ENCODE data around the gene PRDM12. TPM values are rescaled to one million over a fixed set of nuclear protein-coding genes. Genes with fewer than 3 reads are reported as not detected.

The PRDM12 gene
- 0.22 TPM for polyA plus RNA-seq (2013, experiment 1 of 2)
- 0.15 TPM for polyA plus RNA-seq (2013, experiment 2 of 2)

- Histone ChIP-seq H2AFZ (ENCODE audit: low read length) (peak within 1 kb of the TSS; percentile 75), H2AK5ac (ENCODE audit: low read depth, low read length) (peak within 1 kb of the TSS; percentile 94), H3K9ac (ENCODE audit: low read depth, low read length, poor library complexity) (peak within 1 kb of the TSS; percentile 77), H3K4me3 (ENCODE audit: low read length in 2 of 2) (peak within 1 kb of the TSS in 1 of 2 donors; percentile 50), H3K79me1 (ENCODE audit: low read depth, low read length) (no peaks in the 10 kb centered on the region), H3K18ac (ENCODE audit: low read length) (peak within 1 kb of the TSS; percentile 27), H3K27me3 (ENCODE audit: control insufficient read depth in 3 of 3, insufficient read depth in 3 of 3, low read depth in 1 of 3, low read length in 3 of 3) (peaks cover 66 to 95% (median 94%) of the 10 kb centered on the region in 3 experiments), H3K23ac (ENCODE audit: low read depth, low read length, poor library complexity) (peak within 1 kb of the TSS; percentile 85), H3K14ac (ENCODE audit: low read length) (peak within 1 kb of the TSS; percentile 8), H3K4ac (ENCODE audit: low read length) (peak within 1 kb of the TSS; percentile 93), H2BK5ac (ENCODE audit: low read length) (peak within 1 kb of the TSS; percentile 82), H3K36me3 (replicated peaks in 1 of 2; ENCODE audit: control insufficient read depth in 2 of 2, insufficient read depth in 2 of 2, low read length in 2 of 2) (no peaks in the 10 kb centered on the region), H2BK15ac (ENCODE audit: low read length) (peak within 1 kb of the TSS; percentile 79), H2BK12ac (ENCODE audit: low read length) (peak within 1 kb of the TSS; percentile 84), H2BK120ac (ENCODE audit: low read depth, low read length) (peak within 1 kb of the TSS; percentile 87), H3K4me1 (ENCODE audit: control insufficient read depth in 2 of 2, insufficient read depth in 1 of 2, low read depth in 1 of 2, low read length in 2 of 2) (peaks cover 7 to 24% of the 10 kb centered on the region in 2 donors), H3K9me3 (replicated peaks in 1 of 2; ENCODE audit: control insufficient read depth in 2 of 2, insufficient read depth in 1 of 2, low read depth in 1 of 2, low read length in 2 of 2) (peaks cover 0 to 2% of the 10 kb centered on the region in 2 donors), H4K8ac (ENCODE audit: low read depth, low read length) (peak within 1 kb of the TSS; percentile 17), H3K4me2 (ENCODE audit: insufficient read depth, low read length, poor library complexity, severe bottlenecking) (peak within 1 kb of the TSS; percentile 45), H3K27ac (replicated peaks; ENCODE audit: low read length) (no peak within 1 kb of the TSS), H4K91ac (ENCODE audit: low read depth, low read length, poor library complexity) (peak within 1 kb of the TSS; percentile 64)
- peak; percentile 17 for DNase-seq (ENCODE audit: low spot score)
- WGBS, 2 donors (ENCODE audit: extremely low coverage in 2 of 2, insufficient read length in 2 of 2, insufficient replicate concordance in 1 of 2): no CpG with 5 or more reads among the region's 76 CpGs
Measured at GRCh38 chr9:130664251-130665028, at the start of gene PRDM12. PRDM12 (plus strand) TSS chr9:130664594; CDS start chr9:130664654, 60 bp downstream.

GRCh38 chr9:130616451-130616850, 47.9 kb upstream of the PRDM12 start:
- Histone ChIP-seq H2BK120ac (ENCODE audit: low read depth, low read length) (no peak overlapping the region), H2AFZ (ENCODE audit: low read length) (no peak overlapping the region), H2AK5ac (ENCODE audit: low read depth, low read length) (no peak overlapping the region), H3K9ac (ENCODE audit: low read depth, low read length, poor library complexity) (no peak overlapping the region), H3K4me3 (ENCODE audit: low read length in 2 of 2) (no peak overlapping the region), H3K27me3 (ENCODE audit: control insufficient read depth in 3 of 3, insufficient read depth in 3 of 3, low read depth in 1 of 3, low read length in 3 of 3) (no peaks in the 10 kb centered on the region), H3K4me1 (ENCODE audit: control insufficient read depth in 2 of 2, insufficient read depth in 1 of 2, low read depth in 1 of 2, low read length in 2 of 2) (no peaks in the 10 kb centered on the region), H3K36me3 (replicated peaks in 1 of 2; ENCODE audit: control insufficient read depth in 2 of 2, insufficient read depth in 2 of 2, low read length in 2 of 2) (peaks cover 50 to 99% of the 10 kb centered on the region in 2 donors), H4K91ac (ENCODE audit: low read depth, low read length, poor library complexity) (no peak overlapping the region), H3K27ac (replicated peaks; ENCODE audit: low read length) (no peak overlapping the region), H3K4ac (ENCODE audit: low read length) (no peak overlapping the region), H3K79me1 (ENCODE audit: low read depth, low read length) (no peaks in the 10 kb centered on the region), H3K9me3 (replicated peaks in 1 of 2; ENCODE audit: control insufficient read depth in 2 of 2, insufficient read depth in 1 of 2, low read depth in 1 of 2, low read length in 2 of 2) (no peaks in the 10 kb centered on the region), H2BK5ac (ENCODE audit: low read length) (no peak overlapping the region), H3K14ac (ENCODE audit: low read length) (no peak overlapping the region), H2BK12ac (ENCODE audit: low read length) (no peak overlapping the region), H3K4me2 (ENCODE audit: insufficient read depth, low read length, poor library complexity, severe bottlenecking) (no peak overlapping the region), H4K8ac (ENCODE audit: low read depth, low read length) (no peak overlapping the region), H3K23ac (ENCODE audit: low read depth, low read length, poor library complexity) (no peak overlapping the region), H2BK15ac (ENCODE audit: low read length) (no peak overlapping the region), H3K18ac (ENCODE audit: low read length) (no peak overlapping the region)
- DNase-seq (ENCODE audit: low spot score): no peak
- WGBS, 2 donors (ENCODE audit: extremely low coverage in 2 of 2, insufficient read length in 2 of 2, insufficient replicate concordance in 1 of 2): no CpG with 5 or more reads among the region's 10 CpGs

- no peaks in the 10 kb centered on the region for H3K4me1 ChIP-seq (ENCODE audit: control insufficient read depth in 2 of 2, insufficient read depth in 1 of 2, low read depth in 1 of 2, low read length in 2 of 2)
- H3K4ac ChIP-seq (ENCODE audit: low read length): no peak overlapping the region
- H2AFZ ChIP-seq (ENCODE audit: low read length): no peak overlapping the region
- no peak overlapping the region for H3K4me2 ChIP-seq (ENCODE audit: insufficient read depth, low read length, poor library complexity, severe bottlenecking)
- H3K27me3 ChIP-seq (ENCODE audit: control insufficient read depth in 3 of 3, insufficient read depth in 3 of 3, low read depth in 1 of 3, low read length in 3 of 3): no peaks in the 10 kb centered on the region
- no peak overlapping the region for H2BK5ac ChIP-seq (ENCODE audit: low read length)
- no peak overlapping the region for H2BK15ac ChIP-seq (ENCODE audit: low read length)
- no peak for DNase-seq (ENCODE audit: low spot score)
- no peak overlapping the region for H4K8ac ChIP-seq (ENCODE audit: low read depth, low read length)
- H3K9ac ChIP-seq (ENCODE audit: low read depth, low read length, poor library complexity): no peak overlapping the region
- H3K9me3 ChIP-seq (replicated peaks in 1 of 2; ENCODE audit: control insufficient read depth in 2 of 2, insufficient read depth in 1 of 2, low read depth in 1 of 2, low read length in 2 of 2): no peaks in the 10 kb centered on the region
- no peak overlapping the region for H2AK5ac ChIP-seq (ENCODE audit: low read depth, low read length)
- no peak overlapping the region for H3K23ac ChIP-seq (ENCODE audit: low read depth, low read length, poor library complexity)
- H3K36me3 ChIP-seq (replicated peaks in 1 of 2; ENCODE audit: control insufficient read depth in 2 of 2, insufficient read depth in 2 of 2, low read length in 2 of 2): peaks cover 50 to 96% of the 10 kb centered on the region in 2 donors
- H3K27ac ChIP-seq (replicated peaks; ENCODE audit: low read length): no peak overlapping the region
- no peak overlapping the region for H4K91ac ChIP-seq (ENCODE audit: low read depth, low read length, poor library complexity)
- peaks cover 2% of the 10 kb centered on the region for H3K79me1 ChIP-seq (ENCODE audit: low read depth, low read length)
- no peak overlapping the region for H2BK12ac ChIP-seq (ENCODE audit: low read length)
- H2BK120ac ChIP-seq (ENCODE audit: low read depth, low read length): no peak overlapping the region
- H3K14ac ChIP-seq (ENCODE audit: low read length): no peak overlapping the region
- H3K4me3 ChIP-seq (ENCODE audit: low read length in 2 of 2): no peak overlapping the region
- H3K18ac ChIP-seq (ENCODE audit: low read length): no peak overlapping the region
- no CpG with 5 or more reads among the region's 10 CpGs for WGBS, 2 donors (ENCODE audit: extremely low coverage in 2 of 2, insufficient read length in 2 of 2, insufficient replicate concordance in 1 of 2)
Measured at GRCh38 chr9:130623466-130623865, 40.9 kb upstream of the PRDM12 start.

GRCh38 chr9:130624154-130624553, 40.2 kb upstream of the PRDM12 start:
- H3K36me3 ChIP-seq (replicated peaks in 1 of 2; ENCODE audit: control insufficient read depth in 2 of 2, insufficient read depth in 2 of 2, low read length in 2 of 2): peaks cover 47 to 90% of the 10 kb centered on the region in 2 donors
- H2BK120ac ChIP-seq (ENCODE audit: low read depth, low read length): no peak overlapping the region
- H3K9me3 ChIP-seq (replicated peaks in 1 of 2; ENCODE audit: control insufficient read depth in 2 of 2, insufficient read depth in 1 of 2, low read depth in 1 of 2, low read length in 2 of 2): no peaks in the 10 kb centered on the region
- H2BK15ac ChIP-seq (ENCODE audit: low read length): no peak overlapping the region
- H3K27me3 ChIP-seq (ENCODE audit: control insufficient read depth in 3 of 3, insufficient read depth in 3 of 3, low read depth in 1 of 3, low read length in 3 of 3): no peaks in the 10 kb centered on the region
- WGBS, 2 donors (ENCODE audit: extremely low coverage in 2 of 2, insufficient read length in 2 of 2, insufficient replicate concordance in 1 of 2): no CpG with 5 or more reads among the region's 4 CpGs
- no peak overlapping the region for H2BK5ac ChIP-seq (ENCODE audit: low read length)
- H3K14ac ChIP-seq (ENCODE audit: low read length): no peak overlapping the region
- H3K23ac ChIP-seq (ENCODE audit: low read depth, low read length, poor library complexity): no peak overlapping the region
- H3K27ac ChIP-seq (replicated peaks; ENCODE audit: low read length): no peak overlapping the region
- no peak overlapping the region for H4K91ac ChIP-seq (ENCODE audit: low read depth, low read length, poor library complexity)
- no peak overlapping the region for H4K8ac ChIP-seq (ENCODE audit: low read depth, low read length)
- no peak for DNase-seq (ENCODE audit: low spot score)
- H3K4me3 ChIP-seq (ENCODE audit: low read length in 2 of 2): no peak overlapping the region
- H2AK5ac ChIP-seq (ENCODE audit: low read depth, low read length): no peak overlapping the region
- H3K4ac ChIP-seq (ENCODE audit: low read length): no peak overlapping the region
- H3K4me1 ChIP-seq (ENCODE audit: control insufficient read depth in 2 of 2, insufficient read depth in 1 of 2, low read depth in 1 of 2, low read length in 2 of 2): peaks cover 0 to 3% of the 10 kb centered on the region in 2 donors
- no peak overlapping the region for H3K18ac ChIP-seq (ENCODE audit: low read length)
- H2BK12ac ChIP-seq (ENCODE audit: low read length): no peak overlapping the region
- H2AFZ ChIP-seq (ENCODE audit: low read length): no peak overlapping the region
- H3K9ac ChIP-seq (ENCODE audit: low read depth, low read length, poor library complexity): no peak overlapping the region
- peaks cover 2% of the 10 kb centered on the region for H3K79me1 ChIP-seq (ENCODE audit: low read depth, low read length)
- H3K4me2 ChIP-seq (ENCODE audit: insufficient read depth, low read length, poor library complexity, severe bottlenecking): no peak overlapping the region
